Astrocyte (in vitro differentiated cells and primary cell): Measurements from ENCODE around the gene IRF1.

ENCODE experiments used
- CTCF ChIP-seq: IDR thresholded peaks from 2 replicates; pipeline ENCODE4 v1.5.1; 2011; ENCODE audit warnings: low read depth, mild to moderate bottlenecking, inconsistent platforms, low read length, moderate library complexity; ENCODE audit not compliant: insufficient read depth
- EZH2 ChIP-seq: IDR thresholded peaks from 2 replicates; pipeline ENCODE4 v1.6.1; 2012; ENCODE audit warnings: mild to moderate bottlenecking, low read length, inconsistent platforms; ENCODE audit not compliant: insufficient read depth

- TF ChIP-seq CTCF (no peak), EZH2 (no peak)
Observed at GRCh38 chr5:132484391-132484725, 6.2 kb downstream of the IRF1 start.
